ENCODE results near the gene CTCF. TPM values are rescaled to one million over a fixed set of nuclear protein-coding genes. Genes with fewer than 3 reads are reported as not detected.

Gene CTCF
- total RNA-seq, 1 donor from 2014 or later, result 44.0 TPM

Other genes starting within 250 kb of the CTCF start
- gene KCTD19, start 235.8 kb upstream of the CTCF start, total RNA-seq, result 0.53 TPM
- gene LRRC36, start 235.7 kb upstream of the CTCF start, total RNA-seq, result 1.5 TPM
- 12.5 TPM for gene TPPP3, start 169.0 kb upstream of the CTCF start, total RNA-seq
- 16.3 TPM for gene ZDHHC1, start 146.0 kb upstream of the CTCF start, total RNA-seq
- 0.53 TPM for gene HSD11B2, start 131.4 kb upstream of the CTCF start, total RNA-seq
- gene ATP6V0D1, start 81.4 kb upstream of the CTCF start, total RNA-seq, result 46.4 TPM
- not detected for gene AGRP, start 79.0 kb upstream of the CTCF start, total RNA-seq
- gene RIPOR1, start 33.7 kb upstream of the CTCF start, total RNA-seq, result 116 TPM
- gene CARMIL2, start 82.6 kb downstream of the CTCF start, total RNA-seq, result 2.8 TPM
- 21.2 TPM for gene ACD, start 97.7 kb downstream of the CTCF start, total RNA-seq
- gene PARD6A, start 98.4 kb downstream of the CTCF start, total RNA-seq, result 5.6 TPM
- gene ENKD1, start 104.2 kb downstream of the CTCF start, total RNA-seq, result 19.7 TPM
- gene C16orf86, start 104.3 kb downstream of the CTCF start, total RNA-seq, result 8.6 TPM
- gene GFOD2, start 156.8 kb downstream of the CTCF start, total RNA-seq, result 16.8 TPM
- 21.7 TPM for gene RANBP10, start 244.0 kb downstream of the CTCF start, total RNA-seq
- 1.5 TPM for gene TSNAXIP1, start 244.4 kb downstream of the CTCF start, total RNA-seq